GM19035 (cell line): ENCODE measurements around the gene EIF3B.
"Not testable (repeated sequence)": the region's sequence is repeated elsewhere in the genome, so short reads cannot be mapped to it uniquely, and the experiment has no call there.

ENCODE experiments used
- ATAC-seq: cut with Tn5 transposase; IDR thresholded peaks from one replicate; pipeline ENCODE4 v1.9.1; 2021; ENCODE audit not compliant: unreplicated experiment

Gene EIF3B

GRCh38 chr7:2399848-2400587 is 45.4 kb downstream of the EIF3B start:
- no peak for ATAC-seq

- ATAC-seq, result no peak
Measured at GRCh38 chr7:2402687-2403013, 48.0 kb downstream of the EIF3B start.

- ATAC-seq, result peak; percentile 54
Measured at GRCh38 chr7:2403014-2403717, 48.5 kb downstream of the EIF3B start, which contains the start of gene CHST12. TSS of gene CHST12 (plus strand) at chr7:2403611. CDS start at chr7:2432640, 29,029 bp downstream.

GRCh38 chr7:2403718-2404648 is 49.4 kb downstream of the EIF3B start:
- peak; percentile 18 for ATAC-seq

GRCh38 chr7:2404714-2405119 is 50.1 kb downstream of the EIF3B start:
- no peak for ATAC-seq

- ATAC-seq, result no peak
Measured at GRCh38 chr7:2405201-2405600, 50.6 kb downstream of the EIF3B start.

- peak; percentile 41 for ATAC-seq
Measured at GRCh38 chr7:2405601-2406345, 51.1 kb downstream of the EIF3B start.

- ATAC-seq, result no peak
Measured at GRCh38 chr7:2409745-2410414, 55.3 kb downstream of the EIF3B start.

- ATAC-seq, result no peak
Measured at GRCh38 chr7:2411049-2411448, 56.4 kb downstream of the EIF3B start.

GRCh38 chr7:2411815-2412586 is 57.4 kb downstream of the EIF3B start:
- ATAC-seq, result no peak

- ATAC-seq, result no peak
Measured at GRCh38 chr7:2412587-2413201, 58.1 kb downstream of the EIF3B start.

GRCh38 chr7:2416063-2416462 is 61.4 kb downstream of the EIF3B start:
- no peak for ATAC-seq

GRCh38 chr7:2416650-2417049 is 62.0 kb downstream of the EIF3B start:
- no peak for ATAC-seq

GRCh38 chr7:2417178-2417577 is 62.6 kb downstream of the EIF3B start:
- ATAC-seq, result not testable (repeated sequence)

GRCh38 chr7:2417981-2418481 is 63.4 kb downstream of the EIF3B start:
- no peak for ATAC-seq

GRCh38 chr7:2420216-2420933 is 65.7 kb downstream of the EIF3B start:
- ATAC-seq, result no peak

- no peak for ATAC-seq
Measured at GRCh38 chr7:2421943-2422310, 67.3 kb downstream of the EIF3B start.

- ATAC-seq, result no peak
Measured at GRCh38 chr7:2425749-2426148, 71.1 kb downstream of the EIF3B start.
